Measurements from ENCODE around the gene SRCIN1.

SRCIN1 gene

DNA sequence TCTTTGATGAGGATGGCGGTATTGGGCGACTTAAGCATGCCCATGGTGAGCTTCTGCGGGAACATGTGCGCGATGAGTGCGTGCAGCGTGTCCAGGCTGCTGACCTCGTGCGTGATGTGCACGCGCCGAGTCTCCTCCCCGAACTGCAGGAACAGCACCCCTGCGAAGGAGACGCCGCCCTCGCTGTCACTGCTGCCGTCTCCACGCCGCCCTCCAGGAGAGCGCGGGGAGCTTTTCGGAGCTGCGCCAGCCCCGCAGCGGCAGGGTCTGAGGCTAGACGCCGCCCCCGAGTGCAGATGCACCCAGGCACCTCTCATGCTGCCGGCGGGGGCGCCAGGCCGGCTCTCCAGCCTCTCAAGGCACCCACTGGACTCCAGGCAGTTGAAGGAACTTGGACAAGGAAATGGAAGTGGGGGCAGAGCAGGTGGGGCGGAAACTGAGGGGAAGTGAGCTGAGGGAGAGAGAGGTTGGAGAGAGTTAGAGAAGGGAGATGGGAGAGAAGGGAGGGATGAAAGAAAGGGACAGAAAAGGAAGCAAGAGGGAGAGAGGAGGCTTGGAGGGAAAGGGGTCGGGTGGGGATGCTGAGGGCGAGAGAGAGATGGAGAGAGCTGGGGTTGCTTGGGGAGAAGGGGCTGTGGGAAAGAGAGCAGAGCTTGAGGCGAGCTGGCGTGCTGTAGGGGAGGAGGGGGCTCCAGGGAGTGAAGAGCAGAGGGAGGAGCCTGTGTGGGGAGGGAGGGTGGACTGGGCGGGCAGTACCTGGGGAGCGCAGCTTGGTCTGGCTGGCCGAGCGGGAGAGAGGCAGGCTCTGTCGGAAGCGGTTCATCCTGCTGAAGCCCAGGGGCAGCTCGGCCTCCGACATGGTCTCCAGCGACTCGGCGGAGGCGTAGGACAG is 42.1 kb downstream of the SRCIN1 start:
- no peak for DNase-seq (ENCODE audit: low read depth in 1 of 2, low spot score in 1 of 2)

DNA sequence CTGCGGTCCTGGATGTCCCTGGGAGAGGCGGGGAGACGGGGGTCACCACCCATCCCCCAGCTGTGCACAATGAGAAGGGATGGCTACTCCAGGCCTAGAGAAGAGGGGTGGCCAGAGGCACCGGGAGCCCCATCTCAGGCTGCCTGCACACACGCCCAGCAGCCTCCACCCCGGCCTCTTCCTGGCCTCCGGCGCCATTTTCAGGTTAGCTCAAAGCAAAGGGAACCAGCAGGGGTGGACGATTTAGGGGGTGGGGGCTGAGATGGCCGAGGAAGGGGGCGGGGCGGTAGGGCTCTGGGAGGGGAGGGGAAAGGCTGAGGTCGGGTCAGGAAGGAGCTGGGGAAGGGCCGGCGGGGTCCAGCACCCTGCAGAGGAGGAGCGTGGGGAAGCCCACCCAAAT is 42.8 kb downstream of the SRCIN1 start:
- DNase-seq (ENCODE audit: low read depth in 1 of 2, low spot score in 1 of 2): no peak

DNA sequence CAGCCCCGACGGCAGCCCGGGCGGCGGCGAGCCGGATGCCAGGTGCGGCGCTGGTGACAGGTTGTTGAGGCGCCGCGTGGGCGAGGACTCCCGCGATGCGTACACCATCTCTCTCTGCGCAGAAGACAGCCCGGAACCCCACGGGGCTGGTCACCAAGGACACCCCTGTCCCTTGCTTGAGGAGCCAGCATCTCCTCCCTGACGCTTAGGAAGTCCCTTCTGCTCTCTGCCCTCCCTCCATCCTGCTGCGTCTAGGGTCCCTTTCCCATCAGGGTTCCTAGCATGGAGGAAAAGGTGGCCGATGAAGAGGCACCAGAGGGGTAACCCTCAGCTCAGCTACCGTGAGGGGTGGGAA is 43.6 kb downstream of the SRCIN1 start:
- DNase-seq (ENCODE audit: low read depth in 1 of 2, low spot score in 1 of 2): no peak

DNA sequence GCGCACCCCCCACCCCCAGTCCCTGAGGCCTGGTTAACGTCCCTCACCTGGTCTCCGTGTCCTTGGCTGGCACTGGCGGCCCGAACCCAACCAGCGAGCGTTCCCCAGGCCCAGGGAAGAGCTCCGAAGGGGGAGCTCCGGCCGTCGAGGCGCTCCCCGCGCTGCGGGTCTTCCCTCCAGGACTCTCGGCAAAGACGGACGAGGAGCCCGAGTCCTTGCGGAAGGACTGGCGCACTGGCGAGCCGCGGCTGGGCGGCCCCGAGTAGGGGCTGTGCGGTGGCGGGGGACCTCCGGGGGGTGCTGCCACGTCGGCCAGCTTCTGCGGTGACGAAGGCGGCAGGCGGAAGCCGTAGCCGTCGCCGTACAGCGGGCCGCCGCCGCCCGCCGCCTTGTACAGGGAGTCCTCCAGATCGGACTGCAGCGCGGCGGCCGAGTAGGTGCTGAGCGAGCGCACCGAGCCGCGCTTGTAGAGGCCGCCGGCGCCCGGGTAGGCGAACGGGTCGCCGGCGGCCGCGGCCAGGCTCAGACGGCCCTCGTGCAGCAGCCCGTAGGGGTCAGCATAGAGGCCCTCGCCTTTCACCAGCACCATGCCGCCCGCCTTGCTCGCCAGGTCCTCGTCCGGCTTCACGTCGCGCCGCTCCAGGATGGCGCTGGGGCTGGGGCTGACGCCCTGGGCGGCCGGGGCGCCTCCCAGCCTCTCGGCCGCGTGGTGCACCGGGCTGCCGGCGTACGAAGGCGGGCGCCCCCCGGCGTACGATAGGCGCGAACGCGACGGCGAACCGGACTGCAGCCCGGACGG is 44.1 kb downstream of the SRCIN1 start:
- no peak for DNase-seq (ENCODE audit: low read depth in 1 of 2, low spot score in 1 of 2)

DNA sequence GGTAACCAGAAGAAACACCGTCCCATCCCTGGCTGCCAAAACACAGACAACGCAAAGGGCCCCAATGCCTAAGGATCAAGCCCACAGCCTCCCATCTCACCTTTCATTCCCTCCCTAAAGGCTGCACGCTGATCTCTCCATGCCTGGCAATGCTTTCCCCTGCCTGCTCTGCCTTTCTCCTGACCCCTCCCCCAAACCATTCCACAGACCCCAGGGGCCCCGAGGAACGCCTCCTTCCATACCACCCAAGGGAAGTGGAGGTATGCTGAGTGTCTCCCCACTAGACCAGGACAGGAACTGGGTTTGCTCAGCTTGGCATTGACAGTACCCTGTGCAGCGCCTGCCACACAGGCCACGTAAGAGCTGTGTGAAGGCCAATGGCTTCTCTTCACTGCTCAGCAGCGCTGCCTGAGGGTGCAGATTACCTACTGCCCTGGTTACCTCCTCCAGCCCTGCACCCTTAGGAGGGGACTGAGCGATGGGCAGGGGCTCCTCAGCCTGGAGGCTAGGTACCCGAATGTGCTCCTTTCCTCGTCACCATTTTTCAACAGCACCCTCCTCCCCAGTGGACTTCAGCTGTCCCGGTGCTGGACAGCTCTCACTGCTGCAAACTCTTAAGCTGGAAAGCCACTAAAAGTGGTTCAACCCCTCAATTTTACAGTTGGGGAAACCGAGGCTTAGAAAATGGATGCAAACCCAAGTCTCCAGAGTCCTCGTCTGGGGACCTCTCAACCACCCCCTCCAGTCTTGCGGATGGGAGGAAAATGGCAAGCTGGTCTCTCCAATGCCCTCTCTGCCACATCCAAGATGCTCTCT is 45.0 kb downstream of the SRCIN1 start:
- no peak for DNase-seq (ENCODE audit: low read depth in 1 of 2, low spot score in 1 of 2)

DNA sequence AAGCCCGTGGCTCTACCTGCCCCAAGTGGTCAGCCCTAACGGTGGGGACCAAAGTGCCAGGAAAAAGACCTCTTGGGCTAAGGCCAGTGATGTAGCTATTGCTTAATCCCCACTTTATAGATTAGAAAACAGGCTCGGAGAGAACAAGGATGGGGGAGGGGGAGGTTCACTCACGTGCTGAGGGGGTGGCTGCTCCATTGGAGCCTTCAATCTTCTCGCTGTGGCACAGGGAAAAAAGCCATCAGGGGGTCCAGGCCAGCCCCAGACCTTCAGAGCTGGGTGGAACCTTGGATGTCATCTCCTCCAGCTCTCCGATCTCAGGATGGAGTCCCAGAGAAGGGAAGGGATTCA is 45.9 kb downstream of the SRCIN1 start:
- no peak for DNase-seq (ENCODE audit: low read depth in 1 of 2, low spot score in 1 of 2)

DNA sequence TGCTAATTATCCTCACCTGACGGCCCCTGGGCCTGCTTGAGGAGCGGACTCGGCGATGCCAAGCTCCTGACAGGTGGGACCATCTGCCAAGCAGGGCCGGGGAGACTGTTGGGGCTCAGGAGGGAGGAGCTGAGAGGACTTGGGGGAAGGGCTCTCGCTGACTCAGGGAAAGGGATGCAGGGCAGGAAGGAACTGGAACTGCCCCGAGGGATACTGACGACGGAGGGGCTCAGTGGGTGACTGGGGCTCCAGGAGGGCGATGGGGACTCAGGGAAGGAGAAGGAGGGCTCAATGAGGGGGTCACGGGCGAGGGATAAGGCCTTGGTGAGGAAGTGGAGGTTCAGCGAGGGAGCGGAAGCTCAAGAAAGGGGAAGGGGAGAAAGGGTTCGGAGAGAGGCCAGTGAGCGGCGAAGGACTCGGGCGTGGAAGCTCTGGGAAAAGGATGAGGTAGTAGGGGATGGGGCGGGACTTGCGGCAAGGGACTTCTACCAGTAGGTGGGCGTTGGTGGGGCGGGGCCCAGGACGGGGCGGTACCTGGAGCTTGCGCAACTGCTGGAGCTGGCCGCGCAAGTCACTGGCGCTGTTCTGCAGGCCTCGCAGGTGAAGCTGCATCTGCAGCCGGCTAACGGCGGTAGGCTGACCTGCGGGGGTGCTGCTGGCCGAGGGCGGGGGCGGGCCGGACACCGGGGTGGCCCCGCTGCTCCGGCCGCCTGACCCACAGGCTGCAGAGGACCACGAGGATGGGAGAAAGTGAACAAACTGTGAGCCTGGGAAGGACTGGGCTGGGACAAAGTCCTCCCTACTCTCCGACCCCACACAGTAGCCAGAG is 46.5 kb downstream of the SRCIN1 start:
- DNase-seq (ENCODE audit: low read depth in 1 of 2, low spot score in 1 of 2): peak; percentile 77 to 81

DNA sequence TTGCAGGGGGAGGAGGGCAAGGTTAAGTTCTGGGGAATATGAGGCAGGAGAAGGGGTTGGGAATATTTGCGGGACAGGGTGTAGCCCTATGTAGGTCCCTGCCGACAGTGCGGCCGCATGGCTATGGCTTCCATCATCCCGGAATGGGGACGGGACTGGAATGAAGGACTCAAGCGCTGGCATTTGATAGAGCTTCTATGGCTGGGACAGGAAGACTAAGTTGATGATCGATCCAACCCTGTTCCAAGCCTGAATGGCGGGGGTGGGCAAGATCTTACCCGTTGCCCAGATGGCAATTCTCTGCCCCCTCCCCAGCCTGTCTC is 47.1 kb downstream of the SRCIN1 start:
- DNase-seq (ENCODE audit: low read depth in 1 of 2, low spot score in 1 of 2): no peak

DNA sequence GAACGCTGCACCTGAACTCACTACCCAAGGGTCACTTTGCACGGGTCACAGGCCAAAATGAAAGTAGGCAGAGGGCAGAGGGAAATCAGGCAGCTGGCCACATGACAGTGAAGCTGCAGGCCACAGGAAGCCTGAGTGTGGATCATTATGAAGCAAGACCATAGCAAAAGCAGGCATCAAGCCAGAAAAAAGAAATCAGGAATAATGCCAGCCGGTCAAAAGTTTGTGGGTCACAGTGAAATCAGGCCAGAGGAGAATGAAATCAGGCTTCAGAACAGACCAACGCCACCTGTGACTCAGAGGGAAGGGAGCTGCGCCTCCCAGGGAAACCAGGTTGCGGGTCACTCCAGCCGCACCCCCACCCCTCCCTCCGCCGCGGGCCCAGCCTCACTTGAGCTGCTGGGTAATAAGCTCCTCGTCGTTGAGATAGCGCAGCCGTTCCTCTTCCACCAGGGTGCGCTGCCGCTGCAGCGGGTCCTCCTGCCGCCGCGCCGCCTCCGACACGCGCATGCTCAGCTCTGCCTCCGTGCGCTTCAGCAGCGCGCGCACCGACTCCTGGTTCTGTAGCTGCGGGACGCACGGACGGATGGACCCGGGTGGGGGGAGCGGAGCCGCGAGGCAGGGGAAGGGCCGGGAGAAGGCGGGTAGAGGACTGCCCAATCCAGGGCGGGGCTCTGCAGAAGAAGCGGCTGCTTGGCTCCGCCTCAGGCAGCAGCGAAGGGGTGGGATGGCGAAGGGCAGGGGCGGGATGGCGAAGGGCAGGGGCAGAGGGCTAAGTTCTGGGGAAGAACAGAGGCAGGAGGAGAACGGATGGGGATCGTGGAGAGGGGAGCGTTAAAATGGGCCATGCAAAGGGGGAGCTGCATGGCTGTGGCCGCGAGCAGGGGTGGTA is 47.7 kb downstream of the SRCIN1 start:
- peak; percentile 80 to 83 for DNase-seq (ENCODE audit: low read depth in 1 of 2, low spot score in 1 of 2)

DNA sequence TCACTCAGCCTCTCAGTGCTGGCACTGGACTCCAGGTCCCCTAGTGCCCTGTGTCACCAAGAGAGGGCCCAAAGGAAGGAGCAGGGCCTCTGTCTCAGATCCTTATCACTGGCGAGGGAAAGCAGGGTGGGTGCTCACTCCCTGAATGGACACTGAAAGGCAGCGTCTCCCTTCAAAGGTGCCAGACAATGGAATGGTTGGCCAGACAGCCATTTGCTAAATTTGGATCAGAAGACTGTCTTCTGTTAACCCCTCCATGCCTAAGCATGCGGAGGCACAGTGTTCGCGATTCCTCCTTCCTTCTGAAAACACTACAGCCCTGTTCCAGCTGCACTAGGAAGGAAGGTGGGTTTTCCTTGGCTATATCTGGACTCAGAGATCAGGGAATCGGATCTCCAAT is 48.4 kb downstream of the SRCIN1 start:
- DNase-seq (ENCODE audit: low read depth in 1 of 2, low spot score in 1 of 2): no peak

DNA sequence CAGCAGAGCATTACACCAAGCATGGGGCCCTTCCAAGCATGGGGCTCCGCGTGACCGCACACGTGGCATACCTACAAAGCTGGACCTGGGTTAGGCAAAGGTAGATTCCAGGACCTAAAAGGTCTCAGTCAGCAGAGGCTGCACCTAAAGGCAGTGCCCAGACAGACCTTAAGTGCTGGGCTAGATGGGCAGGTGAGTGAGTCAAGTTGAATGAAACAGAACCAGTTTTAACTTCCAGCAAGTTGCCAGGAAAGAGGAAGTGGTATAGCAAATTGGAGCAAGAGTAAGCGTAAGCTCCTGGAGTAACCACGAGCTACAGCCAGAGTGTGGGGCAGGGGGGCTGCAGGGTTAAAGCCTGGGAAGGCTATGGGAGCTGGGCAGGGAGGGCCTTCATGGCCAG is 49.5 kb downstream of the SRCIN1 start:
- DNase-seq (ENCODE audit: low read depth in 1 of 2, low spot score in 1 of 2): no peak

DNA sequence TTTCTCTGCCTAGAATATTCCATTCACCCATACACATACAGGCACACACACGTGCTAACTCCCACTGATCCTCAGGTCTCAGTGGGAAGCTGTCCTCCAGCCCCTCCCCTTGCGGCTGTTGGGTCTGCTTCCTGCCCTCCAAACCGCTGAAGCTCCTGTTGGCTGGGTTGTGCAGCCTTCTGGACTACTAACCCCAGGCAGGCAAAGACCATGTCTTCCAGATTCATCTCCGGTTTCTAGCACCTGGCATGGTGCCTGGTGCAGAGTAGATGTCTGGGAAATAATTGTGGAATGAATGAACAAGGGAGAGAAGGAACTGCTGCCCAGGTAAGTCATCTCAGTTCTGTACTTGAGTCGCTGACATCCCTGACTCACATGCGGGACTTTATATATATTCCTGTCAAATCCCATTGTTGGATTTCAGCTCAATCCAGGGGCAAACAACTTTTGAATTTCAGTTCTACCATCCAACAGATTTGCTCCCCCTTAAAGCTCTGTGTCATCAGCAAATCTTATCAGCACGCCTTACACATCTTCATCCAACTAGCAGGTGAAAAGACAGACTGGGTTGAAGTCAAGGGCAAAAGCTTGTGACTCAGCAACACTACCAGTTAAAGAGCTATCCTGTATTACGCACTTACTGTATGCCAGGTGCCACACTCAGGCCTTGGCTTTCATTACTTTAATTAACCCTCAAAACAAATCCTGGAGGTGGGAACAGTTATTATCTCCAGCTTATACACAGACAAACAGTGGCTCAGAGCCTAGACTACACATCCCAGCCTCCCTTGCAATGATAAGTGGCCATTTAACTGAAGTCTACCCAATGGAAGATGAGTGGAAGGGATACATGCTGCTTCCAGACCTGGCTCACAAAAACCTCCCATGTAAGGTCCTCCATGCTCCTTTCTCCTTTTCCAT is 51.1 kb downstream of the SRCIN1 start:
- DNase-seq (ENCODE audit: low read depth in 1 of 2, low spot score in 1 of 2): no peak

DNA sequence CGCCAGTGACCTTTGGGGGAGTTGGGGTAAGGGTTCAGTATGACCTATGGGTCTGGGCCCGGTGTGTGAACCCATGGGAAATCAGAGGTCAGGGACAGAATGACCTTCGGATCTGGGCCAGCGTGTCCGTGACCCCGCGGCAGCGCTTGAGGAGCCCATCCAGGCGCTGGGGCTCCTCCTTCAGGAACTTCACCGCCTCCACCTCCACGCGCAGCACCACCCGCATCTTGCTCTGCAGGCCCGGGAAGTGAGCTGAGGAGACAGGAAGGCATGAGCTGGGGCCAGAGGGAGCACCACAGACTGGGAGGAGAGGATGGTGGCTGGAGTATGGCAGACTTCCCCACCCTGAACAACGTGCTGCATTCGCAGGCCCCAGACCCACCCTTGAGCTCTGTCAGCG is 53.4 kb downstream of the SRCIN1 start:
- DNase-seq (ENCODE audit: low read depth in 1 of 2, low spot score in 1 of 2): no peak

DNA sequence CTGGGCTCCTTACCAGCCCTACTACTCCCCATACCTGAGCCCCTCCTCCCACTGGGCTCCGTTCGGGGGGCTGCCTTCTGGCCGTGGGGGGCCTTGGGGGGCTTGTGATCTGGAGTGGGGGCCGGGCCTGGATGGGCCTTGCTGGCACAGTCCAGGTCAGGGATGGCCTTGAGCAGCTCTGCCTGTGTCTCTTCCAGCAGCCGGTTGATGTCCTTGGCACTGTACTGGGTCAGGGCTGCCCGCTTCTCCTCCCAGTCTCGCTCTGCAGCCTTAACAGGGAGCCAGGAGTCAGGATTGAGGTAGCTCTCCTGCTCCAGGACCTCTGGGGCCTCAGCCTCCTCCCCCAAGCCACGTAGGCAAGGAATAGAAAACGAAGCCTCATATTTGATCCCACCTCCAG is 54.6 kb downstream of the SRCIN1 start:
- no peak for DNase-seq (ENCODE audit: low read depth in 1 of 2, low spot score in 1 of 2)

DNA sequence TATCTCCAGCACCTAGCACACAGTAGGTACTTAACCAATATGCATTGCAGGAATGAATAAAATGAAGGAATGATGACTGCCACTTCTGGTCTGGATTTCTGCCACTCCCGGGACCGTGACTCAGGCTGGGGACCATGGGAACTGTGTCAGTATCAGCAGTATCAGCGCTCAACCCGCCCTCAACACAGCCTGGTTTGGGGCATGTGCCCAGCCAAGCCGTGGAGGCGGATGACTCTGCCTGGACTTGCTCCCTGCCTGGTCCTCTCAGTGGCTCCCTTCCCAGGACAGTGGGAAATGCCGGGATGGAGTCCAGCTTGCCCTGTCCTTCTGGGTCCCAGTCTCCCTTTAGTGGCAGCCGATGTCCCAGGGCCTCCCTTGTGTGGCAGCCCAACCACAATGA is 55.1 kb downstream of the SRCIN1 start:
- no peak for DNase-seq (ENCODE audit: low read depth in 1 of 2, low spot score in 1 of 2)

DNA sequence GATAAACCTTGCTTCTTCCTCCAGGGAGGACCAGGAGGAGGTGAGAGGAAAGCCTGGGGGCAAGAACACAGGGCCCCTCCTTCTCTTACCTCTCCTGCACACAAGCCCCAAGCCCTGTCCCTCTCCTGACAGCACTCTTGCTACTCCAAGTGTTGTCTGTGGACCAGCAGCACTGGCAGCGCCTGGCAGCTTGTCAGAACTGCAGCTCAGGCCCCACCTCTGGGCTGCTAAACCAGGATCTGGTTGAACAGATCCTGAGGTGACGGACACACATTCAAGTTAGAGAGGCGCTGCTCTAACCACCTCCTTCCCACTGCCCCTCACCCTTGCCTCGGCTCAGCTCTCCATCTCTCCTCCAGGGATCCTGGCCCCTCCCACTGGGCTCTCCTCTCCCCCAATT is 56.5 kb downstream of the SRCIN1 start:
- no peak for DNase-seq (ENCODE audit: low read depth in 1 of 2, low spot score in 1 of 2)

DNA sequence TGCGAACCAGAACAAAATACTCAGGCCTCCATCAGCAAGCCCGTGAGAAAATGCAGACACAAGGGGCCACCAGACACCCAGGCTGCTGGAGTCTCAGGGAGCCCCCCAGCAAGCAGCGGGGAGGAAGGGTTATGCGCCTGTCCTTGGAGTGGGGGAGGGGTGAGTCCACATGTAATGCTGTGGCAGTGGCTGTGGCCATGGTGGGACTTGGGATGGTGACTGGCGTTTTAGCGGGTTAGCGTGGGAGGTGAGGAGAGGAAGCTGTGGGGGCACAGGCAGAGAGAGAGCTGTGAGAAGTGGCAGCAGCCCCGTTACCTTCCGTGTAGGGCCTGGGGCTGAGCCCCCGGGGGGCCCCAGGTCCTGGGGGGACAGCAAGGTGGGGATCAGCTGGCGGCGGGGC is 58.3 kb downstream of the SRCIN1 start:
- no peak for DNase-seq (ENCODE audit: low read depth in 1 of 2, low spot score in 1 of 2)

DNA sequence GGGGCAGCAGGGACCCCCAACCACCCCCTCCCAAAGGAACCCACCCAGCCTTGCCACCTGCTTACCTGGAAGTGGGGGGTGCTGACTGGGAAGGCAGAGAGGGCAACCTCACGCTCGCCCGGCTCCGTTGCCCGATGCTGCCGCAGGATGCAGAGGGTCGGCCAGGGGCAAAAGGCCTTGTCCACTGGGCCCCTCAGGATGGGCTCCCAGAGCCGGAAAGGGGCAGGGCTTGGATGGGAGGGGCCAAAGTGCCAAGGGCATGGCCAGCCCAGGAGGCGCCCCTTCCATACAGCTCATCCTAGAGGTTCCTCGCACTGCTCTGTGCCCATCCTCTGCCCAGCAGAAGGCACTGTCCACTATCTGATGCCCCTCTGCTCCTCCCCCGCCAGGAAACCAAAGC is 59.4 kb downstream of the SRCIN1 start:
- DNase-seq (ENCODE audit: low read depth in 1 of 2, low spot score in 1 of 2): no peak

Measured in activated T-helper 1 cell treated with anti-CD3 and anti-CD28 coated beads, Interleukin-2, amount 50 U/mL, for 16 hours (primary cell).